ENCODE data around the gene AUP1.

The AUP1 gene

DNA sequence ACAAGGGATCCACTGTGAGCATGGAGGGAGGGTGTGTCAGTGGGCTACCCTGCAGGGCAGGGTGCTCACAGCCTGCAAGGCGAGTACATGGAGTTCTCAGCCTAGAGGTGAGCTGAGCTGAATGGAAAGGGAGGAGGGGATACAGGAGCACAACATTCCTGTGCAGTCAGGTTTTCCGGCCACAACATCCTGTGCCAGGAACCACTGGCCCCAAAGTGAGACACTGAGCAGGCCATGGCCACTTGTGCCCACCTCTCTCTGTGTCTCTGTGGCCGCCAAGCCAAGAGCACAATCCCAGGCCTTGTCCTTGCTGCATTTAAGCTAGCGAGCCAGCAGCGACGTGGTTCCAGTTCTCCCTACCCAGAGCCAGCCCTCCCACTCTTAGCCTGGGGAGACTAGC is 31.1 kb upstream of the AUP1 start:
- TF ChIP-seq FOXP2 (optimal IDR thresholded peaks at IDR 0.05; ENCODE audit: borderline replicate concordance, extremely low read depth, extremely low read length, insufficient read depth) (no peak), POLR2AphosphoS5 (IDR thresholded peaks at IDR 0.05; ENCODE audit: low read depth, low read length) (no peak), SIN3A (IDR thresholded peaks at IDR 0.05; ENCODE audit: borderline replicate concordance, insufficient read depth, low read length) (no peak), TAF1 (IDR thresholded peaks at IDR 0.05; ENCODE audit: borderline replicate concordance, insufficient read depth, low read length) (no peak)
- TF ChIP-seq, protein P1, sequence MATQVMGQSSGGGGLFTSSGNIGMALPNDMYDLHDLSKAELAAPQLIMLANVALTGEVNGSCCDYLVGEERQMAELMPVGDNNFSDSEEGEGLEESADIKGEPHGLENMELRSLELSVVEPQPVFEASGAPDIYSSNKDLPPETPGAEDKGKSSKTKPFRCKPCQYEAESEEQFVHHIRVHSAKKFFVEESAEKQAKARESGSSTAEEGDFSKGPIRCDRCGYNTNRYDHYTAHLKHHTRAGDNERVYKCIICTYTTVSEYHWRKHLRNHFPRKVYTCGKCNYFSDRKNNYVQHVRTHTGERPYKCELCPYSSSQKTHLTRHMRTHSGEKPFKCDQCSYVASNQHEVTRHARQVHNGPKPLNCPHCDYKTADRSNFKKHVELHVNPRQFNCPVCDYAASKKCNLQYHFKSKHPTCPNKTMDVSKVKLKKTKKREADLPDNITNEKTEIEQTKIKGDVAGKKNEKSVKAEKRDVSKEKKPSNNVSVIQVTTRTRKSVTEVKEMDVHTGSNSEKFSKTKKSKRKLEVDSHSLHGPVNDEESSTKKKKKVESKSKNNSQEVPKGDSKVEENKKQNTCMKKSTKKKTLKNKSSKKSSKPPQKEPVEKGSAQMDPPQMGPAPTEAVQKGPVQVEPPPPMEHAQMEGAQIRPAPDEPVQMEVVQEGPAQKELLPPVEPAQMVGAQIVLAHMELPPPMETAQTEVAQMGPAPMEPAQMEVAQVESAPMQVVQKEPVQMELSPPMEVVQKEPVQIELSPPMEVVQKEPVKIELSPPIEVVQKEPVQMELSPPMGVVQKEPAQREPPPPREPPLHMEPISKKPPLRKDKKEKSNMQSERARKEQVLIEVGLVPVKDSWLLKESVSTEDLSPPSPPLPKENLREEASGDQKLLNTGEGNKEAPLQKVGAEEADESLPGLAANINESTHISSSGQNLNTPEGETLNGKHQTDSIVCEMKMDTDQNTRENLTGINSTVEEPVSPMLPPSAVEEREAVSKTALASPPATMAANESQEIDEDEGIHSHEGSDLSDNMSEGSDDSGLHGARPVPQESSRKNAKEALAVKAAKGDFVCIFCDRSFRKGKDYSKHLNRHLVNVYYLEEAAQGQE (IDR thresholded peaks at IDR 0.05; ENCODE audit: insufficient read depth in 1 of 2, low read depth in 2 of 2, low read length in 2 of 2), result no peak

DNA sequence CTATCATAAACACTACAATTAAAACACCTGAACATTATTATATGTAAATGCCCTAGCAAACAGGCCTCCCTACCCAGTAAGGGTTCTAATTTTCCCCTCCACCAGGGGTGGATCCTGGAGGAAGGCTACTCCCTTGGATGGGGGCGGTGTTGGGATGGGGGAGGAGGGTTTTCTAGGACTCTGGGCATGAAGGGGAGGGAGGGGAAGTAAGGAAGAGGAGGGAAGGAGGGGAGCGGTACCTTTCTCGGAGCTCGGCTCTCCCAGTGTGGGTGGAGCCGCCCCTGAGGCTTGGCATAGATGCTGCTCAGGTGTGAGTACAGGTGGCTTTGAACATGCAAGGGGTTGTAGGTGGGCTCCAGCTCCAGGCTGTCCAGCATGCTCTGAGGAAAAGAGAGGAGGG is 30.4 kb upstream of the AUP1 start:
- TF ChIP-seq FOXP2 (optimal IDR thresholded peaks at IDR 0.05; ENCODE audit: borderline replicate concordance, extremely low read depth, extremely low read length, insufficient read depth) (no peak), POLR2AphosphoS5 (IDR thresholded peaks at IDR 0.05; ENCODE audit: low read depth, low read length) (no peak), TAF1 (IDR thresholded peaks at IDR 0.05; ENCODE audit: borderline replicate concordance, insufficient read depth, low read length) (no peak), SIN3A (IDR thresholded peaks at IDR 0.05; ENCODE audit: borderline replicate concordance, insufficient read depth, low read length) (no peak)
- TF ChIP-seq, protein P1 (IDR thresholded peaks at IDR 0.05; ENCODE audit: insufficient read depth in 1 of 2, low read depth in 2 of 2, low read length in 2 of 2), result no peak

- TF ChIP-seq SIN3A (IDR thresholded peaks at IDR 0.05; ENCODE audit: borderline replicate concordance, insufficient read depth, low read length) (no peak), FOXP2 (optimal IDR thresholded peaks at IDR 0.05; ENCODE audit: borderline replicate concordance, extremely low read depth, extremely low read length, insufficient read depth) (no peak), TAF1 (IDR thresholded peaks at IDR 0.05; ENCODE audit: borderline replicate concordance, insufficient read depth, low read length) (no peak), POLR2AphosphoS5 (IDR thresholded peaks at IDR 0.05; ENCODE audit: low read depth, low read length) (no peak)
- TF ChIP-seq, protein P1 (IDR thresholded peaks at IDR 0.05; ENCODE audit: insufficient read depth in 1 of 2, low read depth in 2 of 2, low read length in 2 of 2), result no peak
Observed at GRCh38 chr2:74558284-74559230, 29.1 kb upstream of the AUP1 start.

- TF ChIP-seq POLR2AphosphoS5 (IDR thresholded peaks at IDR 0.05; ENCODE audit: low read depth, low read length), result no peak
Observed at GRCh38 chr2:74556831-74557370, 27.4 kb upstream of the AUP1 start.

- TF ChIP-seq, protein P1 (IDR thresholded peaks at IDR 0.05; ENCODE audit: insufficient read depth in 1 of 2, low read depth in 2 of 2, low read length in 2 of 2), result no peak
- TF ChIP-seq POLR2AphosphoS5 (IDR thresholded peaks at IDR 0.05; ENCODE audit: low read depth, low read length) (no peak), TAF1 (IDR thresholded peaks at IDR 0.05; ENCODE audit: borderline replicate concordance, insufficient read depth, low read length) (no peak), SIN3A (IDR thresholded peaks at IDR 0.05; ENCODE audit: borderline replicate concordance, insufficient read depth, low read length) (no peak), FOXP2 (optimal IDR thresholded peaks at IDR 0.05; ENCODE audit: borderline replicate concordance, extremely low read depth, extremely low read length, insufficient read depth) (no peak)
Observed at GRCh38 chr2:74556159-74556558, 26.7 kb upstream of the AUP1 start.
